ENCODE results near the gene FOCAD.

Gene FOCAD

DNA sequence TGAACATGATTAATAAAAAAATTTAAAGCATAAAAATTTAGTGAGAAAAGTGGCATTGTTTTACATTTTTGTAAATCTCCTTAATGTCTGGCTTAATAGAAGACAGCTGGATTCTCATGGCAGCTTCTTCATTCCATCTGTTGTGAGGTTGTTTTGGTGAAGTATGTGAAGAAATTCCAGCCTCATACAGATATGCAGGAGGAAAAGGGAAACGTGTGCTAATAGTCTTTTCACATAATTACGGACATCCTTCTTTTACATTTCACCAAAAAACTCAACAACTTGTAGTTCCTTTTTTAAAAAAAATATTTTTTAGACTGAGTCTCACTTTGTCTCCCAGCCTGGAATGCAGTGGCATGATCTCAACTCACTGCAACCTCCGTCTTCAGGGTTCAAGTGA is 300.4 kb downstream of the FOCAD start:
- H3K27me3 ChIP-seq (ENCODE audit: control insufficient read depth in 2 of 2, insufficient read depth in 2 of 2, low read length in 2 of 2): no peaks in the 10 kb centered on the region

DNA sequence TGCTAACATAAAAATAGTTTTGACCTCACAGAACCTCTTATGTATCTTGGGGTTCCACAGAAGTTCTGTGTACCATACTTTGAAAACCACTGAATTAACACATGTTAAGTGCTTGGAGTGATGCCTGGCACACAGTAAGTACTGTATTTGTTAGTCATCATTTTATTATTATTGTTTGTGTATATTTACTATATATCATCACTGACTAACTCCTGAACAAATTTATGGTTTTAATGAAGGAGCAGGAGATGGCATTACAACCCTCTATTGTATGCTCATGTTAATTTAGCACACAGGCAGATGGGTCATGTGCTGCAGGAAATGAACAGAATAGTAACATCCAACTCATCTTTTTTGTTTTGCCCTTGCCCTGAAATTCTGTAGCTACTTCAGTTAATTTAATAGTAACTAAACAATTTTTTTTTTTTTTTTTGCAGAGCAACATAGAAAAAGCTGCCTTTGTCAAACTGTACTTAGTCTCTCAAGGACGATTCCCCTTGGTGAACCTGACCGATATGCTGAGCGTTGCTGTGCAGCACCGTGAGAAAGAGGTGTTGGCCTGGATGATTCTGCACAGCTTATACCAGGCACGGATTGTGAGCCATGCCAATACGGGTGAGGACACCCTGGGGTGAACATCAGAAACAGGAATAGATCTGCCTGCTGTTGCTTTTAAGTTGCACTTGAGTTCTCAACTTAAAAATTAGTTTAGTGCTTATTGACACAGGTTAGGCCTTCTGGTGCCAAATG is 302.0 kb downstream of the FOCAD start:
- Histone ChIP-seq H3K4me3 (ENCODE audit: low read length in 2 of 2) (no peak overlapping the region), H3K27me3 (ENCODE audit: control insufficient read depth in 2 of 2, insufficient read depth in 2 of 2, low read length in 2 of 2) (no peaks in the 10 kb centered on the region), H3K9me3 (ENCODE audit: control insufficient read depth in 2 of 2, low read length in 2 of 2) (no peaks in the 10 kb centered on the region), H3K27ac (ENCODE audit: low read depth in 2 of 2, low read length in 2 of 2) (no peak overlapping the region), H3K9ac (ENCODE audit: low read depth in 1 of 2, low read length in 2 of 2) (no peak overlapping the region), H3K4me1 (ENCODE audit: control insufficient read depth in 2 of 2, insufficient read depth in 2 of 2, low read length in 2 of 2) (peaks cover 0 to 3% of the 10 kb centered on the region in 2 donors), H3K36me3 (ENCODE audit: control insufficient read depth in 2 of 2, insufficient read depth in 2 of 2, low read length in 2 of 2) (peaks cover 11 to 13% of the 10 kb centered on the region in 2 donors)

More for the DNA sequence above, 300.4 kb downstream of the FOCAD start:
- Histone ChIP-seq H3K4me3 (ENCODE audit: low read length in 2 of 2) (no peak overlapping the region), H3K27ac (ENCODE audit: low read depth in 2 of 2, low read length in 2 of 2) (no peak overlapping the region), H3K9me3 (ENCODE audit: control insufficient read depth in 2 of 2, low read length in 2 of 2) (no peaks in the 10 kb centered on the region), H3K36me3 (ENCODE audit: control insufficient read depth in 2 of 2, insufficient read depth in 2 of 2, low read length in 2 of 2) (peaks cover 0 to 3% of the 10 kb centered on the region in 2 donors), H3K4me1 (ENCODE audit: control insufficient read depth in 2 of 2, insufficient read depth in 2 of 2, low read length in 2 of 2) (no peaks in the 10 kb centered on the region), H3K9ac (ENCODE audit: low read depth in 1 of 2, low read length in 2 of 2) (no peak overlapping the region)

DNA sequence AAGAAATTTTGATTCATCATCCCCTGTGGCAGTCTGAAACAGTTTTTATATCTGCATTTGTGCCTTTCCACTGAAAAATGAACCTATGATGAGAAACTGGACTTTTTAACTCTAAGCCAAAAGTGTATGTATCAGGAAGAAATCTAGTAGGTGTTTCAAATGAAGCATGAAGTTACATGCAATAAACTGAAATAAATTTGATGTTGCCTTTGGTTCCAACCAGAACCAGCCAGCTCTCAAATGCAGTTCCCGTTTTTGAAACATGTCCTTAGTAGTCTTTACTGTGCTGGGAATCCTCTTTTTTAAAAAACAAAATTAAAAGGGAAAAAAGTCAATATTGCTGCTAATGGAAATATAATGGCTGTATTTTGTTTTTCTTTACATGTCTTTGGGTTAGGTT is 303.5 kb downstream of the FOCAD start:
- H3K4me1 ChIP-seq (ENCODE audit: control insufficient read depth in 2 of 2, insufficient read depth in 2 of 2, low read length in 2 of 2): peaks cover 0 to 3% of the 10 kb centered on the region in 2 donors
- H3K27ac ChIP-seq (ENCODE audit: low read depth in 2 of 2, low read length in 2 of 2): no peak overlapping the region
- H3K4me3 ChIP-seq (ENCODE audit: low read length in 2 of 2): no peak overlapping the region
- H3K9ac ChIP-seq (ENCODE audit: low read depth in 1 of 2, low read length in 2 of 2): no peak overlapping the region
- H3K36me3 ChIP-seq (ENCODE audit: control insufficient read depth in 2 of 2, insufficient read depth in 2 of 2, low read length in 2 of 2): peaks cover 12 to 14% of the 10 kb centered on the region in 2 donors
- H3K27me3 ChIP-seq (ENCODE audit: control insufficient read depth in 2 of 2, insufficient read depth in 2 of 2, low read length in 2 of 2): no peaks in the 10 kb centered on the region
- no peaks in the 10 kb centered on the region for H3K9me3 ChIP-seq (ENCODE audit: control insufficient read depth in 2 of 2, low read length in 2 of 2)

DNA sequence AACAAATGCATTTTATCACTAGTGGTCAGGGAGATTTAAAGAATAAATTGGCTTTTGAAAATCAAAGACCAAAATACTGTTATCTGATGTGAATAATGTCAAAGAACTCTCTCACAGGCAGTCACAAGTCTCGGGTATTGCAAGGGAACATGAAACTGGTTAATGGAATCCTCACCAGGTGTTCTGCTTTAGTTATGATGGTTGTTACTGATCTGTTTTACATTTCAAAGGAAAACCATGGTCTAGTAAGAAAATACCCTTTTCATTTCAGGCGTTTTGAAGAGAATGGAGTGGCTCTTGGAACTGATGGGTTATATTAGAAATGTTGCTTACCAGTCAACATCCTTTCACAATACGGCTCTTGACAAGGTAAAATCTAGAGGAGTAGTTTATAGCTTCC is 304.0 kb downstream of the FOCAD start:
- Histone ChIP-seq H3K4me3 (ENCODE audit: low read length in 2 of 2) (no peak overlapping the region), H3K27me3 (ENCODE audit: control insufficient read depth in 2 of 2, insufficient read depth in 2 of 2, low read length in 2 of 2) (no peaks in the 10 kb centered on the region), H3K27ac (ENCODE audit: low read depth in 2 of 2, low read length in 2 of 2) (no peak overlapping the region), H3K4me1 (ENCODE audit: control insufficient read depth in 2 of 2, insufficient read depth in 2 of 2, low read length in 2 of 2) (peaks cover 0 to 3% of the 10 kb centered on the region in 2 donors), H3K36me3 (ENCODE audit: control insufficient read depth in 2 of 2, insufficient read depth in 2 of 2, low read length in 2 of 2) (peaks cover 10 to 15% of the 10 kb centered on the region in 2 donors), H3K9ac (ENCODE audit: low read depth in 1 of 2, low read length in 2 of 2) (no peak overlapping the region), H3K9me3 (ENCODE audit: control insufficient read depth in 2 of 2, low read length in 2 of 2) (no peaks in the 10 kb centered on the region)

DNA sequence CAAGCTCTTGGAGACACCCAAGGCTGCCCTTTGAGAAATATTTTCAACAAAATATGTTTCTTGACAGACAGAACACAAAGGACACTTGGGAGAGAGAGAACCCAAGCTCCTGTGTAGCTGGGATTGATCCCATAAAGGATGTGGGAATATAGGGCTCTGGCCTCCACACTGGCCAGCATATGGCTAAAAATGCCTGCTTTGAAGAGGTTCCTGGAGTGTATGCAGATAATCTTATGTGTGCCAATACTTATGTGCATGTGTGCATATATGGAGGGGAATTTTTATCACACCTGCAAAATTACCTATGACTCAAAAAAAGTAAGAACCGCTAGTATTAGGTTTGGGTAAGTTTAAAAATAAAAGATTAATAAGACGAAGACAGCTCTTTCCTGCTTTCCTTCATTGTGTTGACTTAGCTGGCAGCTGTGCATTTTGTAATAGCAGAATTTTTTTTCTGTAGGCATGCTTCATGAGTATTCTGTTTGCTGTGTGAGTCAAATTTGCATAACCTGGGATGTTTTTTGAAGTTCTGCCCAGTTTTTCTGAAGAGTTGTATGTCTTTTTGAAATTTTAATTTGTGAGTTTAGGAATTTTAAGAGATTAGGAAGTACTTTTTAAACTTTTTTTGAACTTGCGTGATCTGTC is 304.7 kb downstream of the FOCAD start:
- Histone ChIP-seq H3K4me3 (ENCODE audit: low read length in 2 of 2) (no peak overlapping the region), H3K36me3 (ENCODE audit: control insufficient read depth in 2 of 2, insufficient read depth in 2 of 2, low read length in 2 of 2) (peaks cover 10 to 18% of the 10 kb centered on the region in 2 donors), H3K27me3 (ENCODE audit: control insufficient read depth in 2 of 2, insufficient read depth in 2 of 2, low read length in 2 of 2) (no peaks in the 10 kb centered on the region), H3K9me3 (ENCODE audit: control insufficient read depth in 2 of 2, low read length in 2 of 2) (no peaks in the 10 kb centered on the region), H3K27ac (ENCODE audit: low read depth in 2 of 2, low read length in 2 of 2) (no peak overlapping the region), H3K4me1 (ENCODE audit: control insufficient read depth in 2 of 2, insufficient read depth in 2 of 2, low read length in 2 of 2) (peaks cover 0 to 3% of the 10 kb centered on the region in 2 donors), H3K9ac (ENCODE audit: low read depth in 1 of 2, low read length in 2 of 2) (no peak overlapping the region)

DNA sequence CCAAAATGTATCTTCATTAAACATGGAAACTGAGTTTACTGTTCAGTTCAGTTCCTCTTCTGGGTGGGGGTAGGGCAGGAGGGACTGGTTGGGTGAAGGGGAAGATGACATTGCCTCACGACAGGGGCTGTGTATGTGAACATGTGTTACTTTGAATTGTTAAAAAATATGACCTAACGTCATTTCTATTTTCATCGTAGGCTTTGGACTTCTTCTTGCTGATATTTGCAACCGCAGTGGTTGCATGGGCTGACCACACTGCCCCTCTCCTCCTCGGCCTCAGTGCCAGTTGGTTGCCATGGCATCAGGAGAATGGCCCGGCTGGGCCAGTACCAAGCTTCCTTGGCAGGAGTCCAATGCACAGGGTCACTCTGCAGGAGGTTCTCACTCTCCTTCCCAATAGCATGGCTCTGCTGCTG is 305.9 kb downstream of the FOCAD start:
- no peaks in the 10 kb centered on the region for H3K27me3 ChIP-seq (ENCODE audit: control insufficient read depth in 2 of 2, insufficient read depth in 2 of 2, low read length in 2 of 2)
- H3K27ac ChIP-seq (ENCODE audit: low read depth in 2 of 2, low read length in 2 of 2): peak overlapping the region in 1 of 2 donors; percentile 26
- H3K9ac ChIP-seq (ENCODE audit: low read depth in 1 of 2, low read length in 2 of 2): no peak overlapping the region
- no peaks in the 10 kb centered on the region for H3K9me3 ChIP-seq (ENCODE audit: control insufficient read depth in 2 of 2, low read length in 2 of 2)
- no peak overlapping the region for H3K4me3 ChIP-seq (ENCODE audit: low read length in 2 of 2)
- H3K36me3 ChIP-seq (ENCODE audit: control insufficient read depth in 2 of 2, insufficient read depth in 2 of 2, low read length in 2 of 2): peaks cover 14 to 18% of the 10 kb centered on the region in 2 donors
- peaks cover 0 to 3% of the 10 kb centered on the region in 2 donors for H3K4me1 ChIP-seq (ENCODE audit: control insufficient read depth in 2 of 2, insufficient read depth in 2 of 2, low read length in 2 of 2)

DNA sequence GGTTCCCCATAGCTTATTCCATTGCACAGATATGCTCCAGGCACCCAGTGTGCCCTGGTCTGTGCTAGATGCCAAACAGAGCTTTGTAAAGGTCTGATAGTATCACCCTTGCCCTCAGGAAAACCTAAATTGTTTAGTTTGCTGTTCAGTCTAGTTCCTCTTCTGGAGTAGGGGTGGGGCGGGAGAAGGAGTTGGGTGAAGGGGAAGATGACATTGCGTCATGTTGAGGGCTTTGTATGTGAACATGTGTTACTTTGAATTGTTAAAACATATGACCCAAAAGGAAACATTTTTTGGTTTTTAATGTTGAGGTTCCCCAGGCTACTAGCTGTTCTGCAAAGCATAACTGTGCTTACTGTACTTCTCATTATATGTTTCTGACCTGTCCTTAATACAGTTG is 306.8 kb downstream of the FOCAD start:
- no peak overlapping the region for H3K4me3 ChIP-seq (ENCODE audit: low read length in 2 of 2)
- peaks cover 14 to 18% of the 10 kb centered on the region in 2 donors for H3K36me3 ChIP-seq (ENCODE audit: control insufficient read depth in 2 of 2, insufficient read depth in 2 of 2, low read length in 2 of 2)
- peaks cover 0 to 3% of the 10 kb centered on the region in 2 donors for H3K4me1 ChIP-seq (ENCODE audit: control insufficient read depth in 2 of 2, insufficient read depth in 2 of 2, low read length in 2 of 2)
- no peaks in the 10 kb centered on the region for H3K9me3 ChIP-seq (ENCODE audit: control insufficient read depth in 2 of 2, low read length in 2 of 2)
- peak overlapping the region in 1 of 2 donors; percentile 26 for H3K27ac ChIP-seq (ENCODE audit: low read depth in 2 of 2, low read length in 2 of 2)
- no peaks in the 10 kb centered on the region for H3K27me3 ChIP-seq (ENCODE audit: control insufficient read depth in 2 of 2, insufficient read depth in 2 of 2, low read length in 2 of 2)
- H3K9ac ChIP-seq (ENCODE audit: low read depth in 1 of 2, low read length in 2 of 2): no peak overlapping the region

DNA sequence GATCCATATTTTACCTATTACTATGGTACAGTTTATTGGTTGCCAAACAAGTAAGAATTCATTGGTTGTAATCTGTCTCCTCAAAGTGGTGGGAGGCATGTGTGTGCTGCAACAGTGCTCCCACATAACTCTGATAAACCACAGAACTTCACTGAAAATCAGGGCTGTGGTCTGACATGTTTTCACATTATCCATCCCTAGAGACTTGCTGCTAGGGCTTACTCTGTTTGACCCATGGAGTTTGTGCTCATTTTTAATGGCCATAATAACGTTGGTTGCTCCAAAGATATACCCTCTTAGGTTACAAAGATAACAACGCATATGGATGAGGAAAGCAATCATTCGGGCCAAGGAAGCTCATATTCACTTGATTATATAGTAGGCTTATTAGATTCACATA is 310.4 kb downstream of the FOCAD start:
- no peaks in the 10 kb centered on the region for H3K9me3 ChIP-seq (ENCODE audit: control insufficient read depth in 2 of 2, low read length in 2 of 2)
- no peaks in the 10 kb centered on the region for H3K27me3 ChIP-seq (ENCODE audit: control insufficient read depth in 2 of 2, insufficient read depth in 2 of 2, low read length in 2 of 2)
- no peak overlapping the region for H3K4me3 ChIP-seq (ENCODE audit: low read length in 2 of 2)
- H3K27ac ChIP-seq (ENCODE audit: low read depth in 2 of 2, low read length in 2 of 2): no peak overlapping the region
- H3K9ac ChIP-seq (ENCODE audit: low read depth in 1 of 2, low read length in 2 of 2): no peak overlapping the region
- peaks cover 14 to 18% of the 10 kb centered on the region in 2 donors for H3K36me3 ChIP-seq (ENCODE audit: control insufficient read depth in 2 of 2, insufficient read depth in 2 of 2, low read length in 2 of 2)
- peaks cover 0 to 3% of the 10 kb centered on the region in 2 donors for H3K4me1 ChIP-seq (ENCODE audit: control insufficient read depth in 2 of 2, insufficient read depth in 2 of 2, low read length in 2 of 2)

DNA sequence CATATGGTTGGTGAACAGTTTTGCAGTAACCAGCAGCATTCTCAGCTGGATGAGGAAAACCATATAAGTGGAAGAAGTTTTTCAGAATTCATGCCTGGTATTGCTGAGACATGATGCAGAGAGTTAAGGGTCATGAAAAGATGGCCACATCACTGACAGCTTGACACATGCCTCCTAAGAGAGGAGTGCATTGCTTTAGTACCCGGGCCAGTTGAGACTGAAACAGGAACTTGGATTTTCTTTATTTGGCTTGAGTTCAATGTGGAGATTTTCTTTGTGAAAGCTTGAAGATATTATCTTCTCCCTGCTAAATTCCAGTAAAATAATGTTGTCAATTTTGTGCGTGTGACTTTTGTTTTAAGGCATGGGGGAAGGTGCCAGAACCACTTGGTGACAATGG is 311.6 kb downstream of the FOCAD start:
- no peak overlapping the region for H3K9ac ChIP-seq (ENCODE audit: low read depth in 1 of 2, low read length in 2 of 2)
- no peaks in the 10 kb centered on the region for H3K27me3 ChIP-seq (ENCODE audit: control insufficient read depth in 2 of 2, insufficient read depth in 2 of 2, low read length in 2 of 2)
- no peak overlapping the region for H3K27ac ChIP-seq (ENCODE audit: low read depth in 2 of 2, low read length in 2 of 2)
- no peaks in the 10 kb centered on the region for H3K4me1 ChIP-seq (ENCODE audit: control insufficient read depth in 2 of 2, insufficient read depth in 2 of 2, low read length in 2 of 2)
- no peaks in the 10 kb centered on the region for H3K9me3 ChIP-seq (ENCODE audit: control insufficient read depth in 2 of 2, low read length in 2 of 2)
- H3K36me3 ChIP-seq (ENCODE audit: control insufficient read depth in 2 of 2, insufficient read depth in 2 of 2, low read length in 2 of 2): peaks cover 8 to 11% of the 10 kb centered on the region in 2 donors
- no peak overlapping the region for H3K4me3 ChIP-seq (ENCODE audit: low read length in 2 of 2)

DNA sequence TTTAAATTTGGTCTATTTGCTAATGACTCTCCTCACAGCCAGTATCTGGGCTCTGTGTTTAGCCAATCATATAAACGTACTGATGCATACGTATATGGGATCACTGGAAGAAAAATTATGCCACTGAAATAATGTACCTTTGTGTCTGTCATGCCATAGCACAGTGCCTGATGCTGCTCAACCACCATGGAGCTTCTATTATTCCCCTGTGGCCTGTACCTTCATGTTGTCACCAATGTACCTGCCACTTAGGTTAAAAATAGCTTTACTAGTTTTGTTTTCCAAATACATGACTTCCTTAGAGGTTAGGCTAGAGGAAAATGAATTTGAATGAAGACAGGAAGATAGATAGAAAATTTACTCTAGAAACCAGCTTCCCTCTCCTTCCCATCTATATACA is 312.8 kb downstream of the FOCAD start:
- H3K27me3 ChIP-seq (ENCODE audit: control insufficient read depth in 2 of 2, insufficient read depth in 2 of 2, low read length in 2 of 2): no peaks in the 10 kb centered on the region
- H3K36me3 ChIP-seq (ENCODE audit: control insufficient read depth in 2 of 2, insufficient read depth in 2 of 2, low read length in 2 of 2): peaks cover 6 to 12% of the 10 kb centered on the region in 2 donors
- no peak overlapping the region for H3K4me3 ChIP-seq (ENCODE audit: low read length in 2 of 2)
- no peak overlapping the region for H3K9ac ChIP-seq (ENCODE audit: low read depth in 1 of 2, low read length in 2 of 2)
- H3K27ac ChIP-seq (ENCODE audit: low read depth in 2 of 2, low read length in 2 of 2): no peak overlapping the region
- no peaks in the 10 kb centered on the region for H3K4me1 ChIP-seq (ENCODE audit: control insufficient read depth in 2 of 2, insufficient read depth in 2 of 2, low read length in 2 of 2)
- H3K9me3 ChIP-seq (ENCODE audit: control insufficient read depth in 2 of 2, low read length in 2 of 2): no peaks in the 10 kb centered on the region
